H1 (cell line): ENCODE results near the gene SLC25A39. TPM values are rescaled to one million over a fixed set of nuclear protein-coding genes. Genes with fewer than 3 reads are reported as not detected.

Source experiments
- CTCF ChIA-PET: fragments of 300-600 bp; sonication (Branson Sonifier 250); formaldehyde crosslinking; loops from one replicate; lab custom pipeline; 2021; ENCODE audit not compliant: partially characterized antibody; lab: Charles Lee
- POLR2A ChIA-PET: fragments of 300-600 bp; sonication (Branson Sonifier 250); formaldehyde crosslinking; loops from one replicate; lab custom pipeline; 2021; ENCODE audit warnings: inconsistent platforms; ENCODE audit not compliant: partially characterized antibody; lab: Charles Lee
- DNase-seq, 2 experiments: peaks; one replicate each; pipeline versions ENCODE4 v3.0.0 to v3.0.0-alpha.2; 2010 to 2022; ENCODE audit warnings: low spot score in 2 of 2, low read depth in 1 of 2, mixed read lengths in 1 of 2
- FAIRE-seq: peaks from 2 replicates; lab custom pipeline; 2011; peaks lifted over from hg19 to GRCh38; lab: Jason Lieb, UNC
- H2AFZ ChIP-seq: 2 replicates; pipeline ENCODE4 v1.8.1; 2012; ENCODE audit warnings: low read length, inconsistent platforms
- H2AK5ac ChIP-seq: 2 replicates; pipeline ENCODE4 v1.6.1; 2013; ENCODE audit warnings: low read depth, low read length
- H2BK120ac ChIP-seq: replicated peaks from 2 replicates; pipeline ENCODE3; 2013; ENCODE audit warnings: low read depth, low read length, inconsistent platforms
- H2BK12ac ChIP-seq: 2 replicates; pipeline ENCODE4 v1.6.1; 2013; ENCODE audit warnings: low read depth, low read length
- H2BK15ac ChIP-seq: 2 replicates; pipeline ENCODE4 v1.6.1; 2013; ENCODE audit warnings: low read length
- H2BK20ac ChIP-seq: 2 replicates; pipeline ENCODE4 v1.6.1; 2013; ENCODE audit warnings: low read length
- H2BK5ac ChIP-seq: 2 replicates; pipeline ENCODE4 v1.6.1; 2013; ENCODE audit warnings: low read depth, low read length
- H3K14ac ChIP-seq: 2 replicates; pipeline ENCODE4 v1.6.1; 2013; ENCODE audit warnings: inconsistent platforms; ENCODE audit not compliant: insufficient read length
- H3K18ac ChIP-seq: 2 replicates; pipeline ENCODE4 v1.6.1; 2013; ENCODE audit warnings: low read length; ENCODE audit errors: extremely low read depth
- H3K23ac ChIP-seq: 2 replicates; pipeline ENCODE4 v1.6.1; 2013; ENCODE audit warnings: inconsistent platforms; ENCODE audit not compliant: insufficient read length
- H3K23me2 ChIP-seq: 2 replicates; pipeline ENCODE4 v1.6.1; 2013; ENCODE audit warnings: low read depth, low read length
- H3K27ac ChIP-seq: 2 replicates; pipeline ENCODE4 v1.6.1; 2011; ENCODE audit warnings: low read depth, low read length, inconsistent platforms
- H3K27me3 ChIP-seq, 4 experiments: replicated peaks in 1 of 4; 1 replicate in 1 of 4; 2 replicates in 3 of 4; pipeline versions ENCODE4 v1.6.1 to v1.8.1; 2011 to 2013; ENCODE audit warnings: low read length in 3 of 4, mild to moderate bottlenecking in 3 of 4, inconsistent platforms in 2 of 4, mixed read lengths in 2 of 4, moderate library complexity in 1 of 4; ENCODE audit not compliant: control insufficient read depth in 3 of 4, insufficient read depth in 3 of 4; ENCODE audit errors: extremely low read depth in 1 of 4
- H3K36me3 ChIP-seq, 4 experiments: 2 replicates each; pipeline versions ENCODE4 v1.6.1 to v1.8.1; 2011 to 2013; ENCODE audit warnings: mild to moderate bottlenecking in 4 of 4, low read length in 3 of 4, moderate library complexity in 2 of 4, control low read depth in 1 of 4, inconsistent platforms in 1 of 4; ENCODE audit not compliant: insufficient read depth in 4 of 4, control insufficient read depth in 2 of 4
- H3K4ac ChIP-seq: replicated peaks from 2 replicates; pipeline ENCODE3; 2013; ENCODE audit warnings: low read length, low read depth, mixed read lengths, inconsistent platforms; ENCODE audit not compliant: insufficient read length
- H3K4me1 ChIP-seq, 4 experiments: replicated peaks in 1 of 4; 1 replicate in 1 of 4; 2 replicates in 3 of 4; pipeline versions ENCODE4 v1.6.1 to v1.8.1; 2011 to 2013; ENCODE audit warnings: low read length in 3 of 4, inconsistent platforms in 2 of 4, mixed read lengths in 1 of 4; ENCODE audit not compliant: insufficient read depth in 4 of 4, control insufficient read depth in 3 of 4
- H3K4me2 ChIP-seq, 2 experiments: 2 replicates each; pipeline versions ENCODE4 v1.6.1 to v1.8.1; 2011 to 2013; ENCODE audit warnings: low read depth in 2 of 2, low read length in 2 of 2, control low read depth in 1 of 2, inconsistent platforms in 1 of 2, mild to moderate bottlenecking in 1 of 2; ENCODE audit not compliant: insufficient read depth in 1 of 2
- H3K4me3 ChIP-seq, 4 experiments: fragments of 200-600, 300-600 bp in 1 of 4; sonication (generic), shearing (Covaris generic), sonication (Bioruptor Twin) in 1 of 4; 2 replicates each; pipeline versions ENCODE4 v1.5.1 to v1.8.1; 2011 to 2016; ENCODE audit warnings: low read length in 4 of 4, low read depth in 3 of 4, control low read depth in 2 of 4, inconsistent platforms in 2 of 4, mild to moderate bottlenecking in 2 of 4, mixed read lengths in 1 of 4, moderate library complexity in 1 of 4; ENCODE audit not compliant: insufficient read depth in 2 of 4; ENCODE audit errors: extremely low read depth in 1 of 4
- H3K56ac ChIP-seq: replicated peaks from 2 replicates; pipeline ENCODE3; 2013; ENCODE audit warnings: low read depth, mild to moderate bottlenecking, mixed read lengths, low read length, inconsistent platforms; ENCODE audit not compliant: insufficient read length
- H3K79me1 ChIP-seq: 2 replicates; pipeline ENCODE4 v1.6.1; 2013; ENCODE audit warnings: low read depth, low read length, control low read depth
- H3K79me2 ChIP-seq, 2 experiments: 2 replicates each; pipeline versions ENCODE4 v1.6.1 to v1.8.1; 2012 to 2013; ENCODE audit warnings: low read length in 2 of 2, mild to moderate bottlenecking in 2 of 2, inconsistent platforms in 1 of 2; ENCODE audit not compliant: insufficient read depth in 2 of 2, control insufficient read depth in 1 of 2
- H3K9ac ChIP-seq, 4 experiments: replicated peaks in 1 of 4; 1 replicate in 1 of 4; 2 replicates in 3 of 4; pipeline versions ENCODE4 v1.6.1 to v1.8.1; 2011 to 2013; ENCODE audit warnings: low read depth in 3 of 4, low read length in 3 of 4, control low read depth in 2 of 4, mild to moderate bottlenecking in 2 of 4, moderate library complexity in 2 of 4, inconsistent platforms in 1 of 4; ENCODE audit errors: extremely low read depth in 1 of 4
- H3K9me3 ChIP-seq, 2 experiments: 2 replicates each; pipeline versions ENCODE4 v1.6.1 to v1.8.1; 2012 to 2013; ENCODE audit warnings: mild to moderate bottlenecking in 2 of 2, moderate library complexity in 2 of 2, control low read depth in 1 of 2, inconsistent platforms in 1 of 2, low read depth in 1 of 2, low read length in 1 of 2, mixed read lengths in 1 of 2; ENCODE audit not compliant: insufficient read depth in 2 of 2
- H4K20me1 ChIP-seq, 2 experiments: replicated peaks in 1 of 2; 2 replicates each; pipeline versions ENCODE3 to v1.8.1; 2011 to 2013; ENCODE audit warnings: inconsistent platforms in 2 of 2, low read length in 2 of 2, mild to moderate bottlenecking in 1 of 2; ENCODE audit not compliant: insufficient read depth in 2 of 2, control insufficient read depth in 1 of 2
- H4K5ac ChIP-seq: 2 replicates; pipeline ENCODE4 v1.6.1; 2013; ENCODE audit warnings: low read length, low read depth, mixed read lengths, inconsistent platforms; ENCODE audit not compliant: insufficient read length
- H4K8ac ChIP-seq: 2 replicates; pipeline ENCODE4 v1.8.0; 2013; ENCODE audit warnings: mild to moderate bottlenecking, moderate library complexity, low read length, inconsistent platforms; ENCODE audit not compliant: insufficient read depth; ENCODE audit errors: extremely low read depth
- H4K91ac ChIP-seq: replicated peaks from 2 replicates; pipeline ENCODE3; 2013; ENCODE audit warnings: low read length, mixed read lengths, inconsistent platforms; ENCODE audit not compliant: insufficient read length
- GABPA ChIP-seq: IDR thresholded peaks from 2 replicates; pipeline ENCODE4 v1.6.1; 2011; ENCODE audit warnings: mild to moderate bottlenecking, low read length, moderate library complexity, borderline replicate concordance; ENCODE audit not compliant: insufficient read depth
- KDM1A ChIP-seq: fragments of 200-600, 300-600 bp; sonication (generic); IDR thresholded peaks from 2 replicates; pipeline ENCODE4 v1.7.1; 2016; ENCODE audit warnings: mild to moderate bottlenecking, low read length, borderline replicate concordance
- KDM5A ChIP-seq: fragments of 200-600 bp; IDR thresholded peaks from 2 replicates; pipeline ENCODE4 v1.7.1; 2012; ENCODE audit warnings: mild to moderate bottlenecking, low read length, inconsistent platforms, mixed read lengths
- RAD21 ChIP-seq, 2 experiments: IDR thresholded peaks in 1 of 2; conservative IDR thresholded peaks in 1 of 2; 2 replicates each; pipeline ENCODE4 v1.6.1; 2011; ENCODE audit warnings: low read depth in 2 of 2, low read length in 2 of 2, improper control_type of control experiment in 1 of 2, inconsistent platforms in 1 of 2, mild to moderate bottlenecking in 1 of 2, moderate library complexity in 1 of 2
- RNF2 ChIP-seq: fragments of 200-900, 300-1000 bp; sonication (generic); IDR thresholded peaks from 2 replicates; pipeline ENCODE4 v1.7.1; 2016; ENCODE audit warnings: borderline replicate concordance, low read depth, mild to moderate bottlenecking, antibody characterized with exemption, low read length; ENCODE audit not compliant: poor library complexity, severe bottlenecking; ENCODE audit errors: missing control alignments
- SIN3A ChIP-seq, 2 experiments: IDR thresholded peaks in 1 of 2; conservative IDR thresholded peaks in 1 of 2; 2 replicates each; pipeline ENCODE4 v1.6.1; 2011 to 2012; ENCODE audit warnings: low read length in 2 of 2, improper control_type of control experiment in 1 of 2, low read depth in 1 of 2, mild to moderate bottlenecking in 1 of 2
- SIRT6 ChIP-seq: IDR thresholded peaks from one replicate; pipeline ENCODE4 v1.7.1; 2012; ENCODE audit warnings: low read length, inconsistent platforms
- SP1 ChIP-seq: IDR thresholded peaks from 2 replicates; pipeline ENCODE4 v1.6.1; 2011; ENCODE audit warnings: low read depth, low read length
- SP4 ChIP-seq: IDR thresholded peaks from 2 replicates; pipeline ENCODE4 v1.6.1; 2012; ENCODE audit warnings: low read length, inconsistent platforms
- WGBS, 2 experiments: shearing (Covaris generic) in 1 of 2; methylation state at CpG; one replicate each; pipeline versions ENCODE4 v1.1.6 to v1.1.7; 2013 to 2015; ENCODE audit warnings: low lambda C conversion rate in 2 of 2, mixed read lengths in 2 of 2, inconsistent platforms in 1 of 2, low coverage in 1 of 2, missing lambda C conversion rate in 1 of 2; ENCODE audit not compliant: insufficient replicate concordance in 2 of 2, insufficient coverage in 1 of 2, insufficient read length in 1 of 2; ENCODE audit errors: extremely low coverage in 1 of 2, missing lambda C conversion rate in 1 of 2; 5-methylcytosine and 5-hydroxymethylcytosine counted together
- polyA plus RNA-seq, 7 experiments: library from polyadenylated mRNA; depleted of rRNA in 3 of 7; stranded (reverse) in 5 of 7; unstranded in 2 of 7; fragments of >200 nt in 5 of 7; fragments of 200-250 nt in 2 of 7; gene quantifications; 1 replicate in 5 of 7; 2 replicates in 1 of 7; 4 replicates in 1 of 7; pipeline versions ENCODE4 v1.2.1 to v1.2.3, GENCODE V29; 2011 to 2013; ENCODE audit warnings: missing spikeins in 2 of 7, mixed read lengths in 2 of 7
- total RNA-seq: library from RNA; stranded (reverse); fragmentation: NEBNext Ultra II Directional; extraction: Animal tissue kit (Norgen Biotek cat#: 25700); gene quantifications from 2 replicates; pipeline ENCODE4 v1.2.1, GENCODE V29; 2021

SLC25A39 gene
- total and polyA plus RNA-seq, 2 of the 8 experiments (the other 6 are each of a cell fraction or from before 2014, with no cell fraction given) = 200 to 291 TPM

- Histone ChIP-seq H4K91ac (no peak overlapping the region), H3K4me2 (no peak overlapping the region), H4K20me1 (peaks cover under 1 to 30% of the 10 kb centered on the region in 2 experiments), H3K56ac (no peak overlapping the region), H2BK20ac (no peak overlapping the region), H3K4me3 (no peak overlapping the region), H3K4ac (no peak overlapping the region), H4K8ac (no peak overlapping the region), H2BK5ac (no peak overlapping the region), H3K23me2 (peaks cover 8% of the 10 kb centered on the region; the same call in 1 of the 2 replicates), H3K27me3 (no peaks in the 10 kb centered on the region; a peak in 2 of 7 replicates), H3K23ac (no peak overlapping the region), H2AFZ (no peak overlapping the region), H3K79me1 (peaks cover 9% of the 10 kb centered on the region), H4K5ac (no peak overlapping the region), H3K9me3 (no peaks in the 10 kb centered on the region), H2BK12ac (no peak overlapping the region), H3K4me1 (peaks cover under 1 to 20% (median 9%) of the 10 kb centered on the region in 4 experiments), H3K18ac (no peak overlapping the region), H3K27ac (no peak overlapping the region), H2AK5ac (no peak overlapping the region), H3K36me3 (peaks cover 0 to 6% (median 3%) of the 10 kb centered on the region in 4 experiments; a peak in 4 of 8 replicates), H3K14ac (no peak overlapping the region), H3K79me2 (peaks cover 0 to 7% of the 10 kb centered on the region in 2 experiments; a peak in 1 of 4 replicates), H2BK15ac (no peak overlapping the region), H2BK120ac (no peak overlapping the region), H3K9ac (no peak overlapping the region)
- 91% methylated on average over 11 of the region's 11 CpGs; no CpG with 5 or more reads in 1 of the 2 experiments for WGBS, 2 experiments
- FAIRE-seq (no peak), DNase-seq (no peak)
- ChIA-PET CTCF (interaction anchor here (1.4 to 10.1 kb wide), 7 partner anchors 12 to 187 kb away, joined by 3 to 177 read pairs (median 19); partner anchors contain the start of genes ASB16 and GRN), POLR2A (interaction anchor here (1.0 to 1.2 kb wide), 3 partner anchors 10 to 32 kb away, joined by 3 to 5 read pairs (median 3); no protein-coding TSS in a partner anchor)
- no peak for TF ChIP-seq GABPA
- no peak for TF ChIP-seq KDM1A
- no peak for TF ChIP-seq SP1
- TF ChIP-seq RNF2 = no peak
- TF ChIP-seq SIRT6 = no peak
- no peak for TF ChIP-seq KDM5A
- no peak for TF ChIP-seq SP4
- TF ChIP-seq RAD21 (IDR thresholded peaks at IDR 0.05 in 1 of 2, conservative IDR thresholded peaks at IDR 0.05 in 1 of 2; ENCODE audit: low read depth in 2 of 2, low read length in 2 of 2) = peak in 1 of 2 experiments; percentile 38; a peak in 1 of 4 replicates
- TF ChIP-seq SIN3A (conservative IDR thresholded peaks at IDR 0.05 in 1 of 2, IDR thresholded peaks at IDR 0.05 in 1 of 2; ENCODE audit: low read depth in 1 of 2, low read length in 2 of 2) = no peak
These were observed 31.6 kb upstream of the SLC25A39 start for GRCh38 chr17:44356241-44356640.
